ENCODE results near the gene SLC17A9.

The SLC17A9 gene

GRCh38 chr20:63015147-63015661 is 62.7 kb downstream of the SLC17A9 start:
- in situ Hi-C loops (cut with HindIII; ENCODE audit: low pct_unique_long_range_greater_than_20kb, low sequenced_read_pairs) = no loop called here
- no peak for DNase-seq (ENCODE audit: low read depth in 1 of 2, low spot score in 1 of 2)
- TF ChIP-seq JUND (IDR thresholded peaks at IDR 0.05; ENCODE audit: low read depth) = no peak

- TF ChIP-seq JUND (IDR thresholded peaks at IDR 0.05; ENCODE audit: low read depth) = no peak
- DNase-seq (ENCODE audit: low read depth in 1 of 2, low spot score in 1 of 2) = no peak
- in situ Hi-C loops (cut with HindIII; ENCODE audit: low pct_unique_long_range_greater_than_20kb, low sequenced_read_pairs) = no loop called here
These were observed 63.3 kb downstream of the SLC17A9 start for GRCh38 chr20:63015662-63016361.

- no peak for DNase-seq (ENCODE audit: low read depth in 1 of 2, low spot score in 1 of 2)
- TF ChIP-seq JUND (IDR thresholded peaks at IDR 0.05; ENCODE audit: low read depth) = no peak
- in situ Hi-C loops (cut with HindIII; ENCODE audit: low pct_unique_long_range_greater_than_20kb, low sequenced_read_pairs) = no loop called here
These were observed 64.1 kb downstream of the SLC17A9 start for GRCh38 chr20:63016514-63017075.

- DNase-seq (ENCODE audit: low read depth in 1 of 2, low spot score in 1 of 2) = no peak
- in situ Hi-C loops (cut with HindIII; ENCODE audit: low pct_unique_long_range_greater_than_20kb, low sequenced_read_pairs) = no loop called here
- no peak for TF ChIP-seq JUND (IDR thresholded peaks at IDR 0.05; ENCODE audit: low read depth)
These were observed 64.7 kb downstream of the SLC17A9 start for GRCh38 chr20:63017076-63017825.

- in situ Hi-C loops (cut with HindIII; ENCODE audit: low pct_unique_long_range_greater_than_20kb, low sequenced_read_pairs) = no loop called here
- DNase-seq (ENCODE audit: low read depth in 1 of 2, low spot score in 1 of 2) = no peak
- TF ChIP-seq JUND (IDR thresholded peaks at IDR 0.05; ENCODE audit: low read depth) = no peak
These were observed 65.4 kb downstream of the SLC17A9 start for GRCh38 chr20:63017826-63018411.

All from T47D (cell line).